A549 (cell line): Measurements from ENCODE around the gene PSMD8.

Experiments
- CHD4 ChIP-seq: fragments of 200-600 bp; sonication (generic); IDR thresholded peaks from 2 replicates; pipeline ENCODE4 v1.6.1; 2016; ENCODE audit warnings: antibody characterized with exemption, mild to moderate bottlenecking, borderline replicate concordance
- EP300 ChIP-seq, 2 experiments: fragments of >200 bp; sonication (Bioruptor Twin); formaldehyde crosslinking; IDR thresholded peaks; 2 replicates in 1 of 2; 3 replicates in 1 of 2; pipeline ENCODE4 v1.6.1; 2016 to 2017
- FOSB ChIP-seq: fragments of 250-450 bp; sonication (Bioruptor Pico); IDR thresholded peaks from 2 replicates; pipeline ENCODE4 v1.5.0; 2020; ENCODE audit warnings: mild to moderate bottlenecking, moderate library complexity
- RAD21 ChIP-seq, 2 experiments: fragments of >200 bp in 1 of 2; sonication (Bioruptor Twin) in 1 of 2; formaldehyde crosslinking in 1 of 2; IDR thresholded peaks in 1 of 2; conservative IDR thresholded peaks in 1 of 2; 2 replicates in 1 of 2; 3 replicates in 1 of 2; pipeline ENCODE4 v1.6.1; 2012 to 2018; ENCODE audit warnings: inconsistent platforms in 1 of 2
- SMC3 ChIP-seq: fragments of >200 bp; sonication (Bioruptor Twin); formaldehyde crosslinking; IDR thresholded peaks from 3 replicates; pipeline ENCODE4 v1.6.1; 2018; ENCODE audit warnings: inconsistent platforms
- TF ChIP-seq, protein P1 (sequence below): fragments of >200 bp; sonication (Bioruptor Twin); formaldehyde crosslinking; IDR thresholded peaks from 3 replicates; pipeline ENCODE4 v1.5.1; 2016

DNA sequence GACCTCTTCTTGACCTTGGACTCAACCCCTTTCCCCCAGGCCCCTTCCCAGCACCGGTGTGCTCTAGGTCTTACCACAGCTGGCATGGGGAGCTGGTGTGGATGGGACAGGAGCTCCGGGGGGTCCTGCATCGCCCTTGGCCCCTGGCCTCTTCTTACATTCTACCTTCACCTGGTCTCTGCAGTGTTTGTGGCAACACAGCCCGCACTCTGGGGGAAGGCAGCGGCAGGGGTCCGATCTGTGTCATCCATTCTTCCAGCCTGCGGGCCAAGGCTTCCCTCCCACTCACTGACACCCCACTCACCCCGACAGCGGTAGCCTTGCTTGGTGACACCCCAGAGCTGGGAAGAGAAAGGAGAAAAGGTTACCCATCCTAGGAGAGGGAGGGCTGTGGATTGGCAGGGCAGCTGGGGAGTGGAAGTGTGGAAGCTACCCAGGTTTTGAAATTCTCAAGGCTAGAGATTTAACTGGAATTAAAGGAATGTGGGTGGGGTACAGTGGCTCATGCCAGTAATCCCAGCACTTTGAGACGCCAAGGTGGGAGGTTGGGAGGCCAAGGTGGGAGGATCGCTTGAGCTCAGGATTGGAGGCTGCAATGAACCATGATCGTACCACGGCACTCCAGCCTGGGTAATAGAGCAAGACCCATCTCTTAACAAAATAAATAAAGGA lies 36.8 kb downstream of the PSMD8 start:
- TF ChIP-seq, protein P1, sequence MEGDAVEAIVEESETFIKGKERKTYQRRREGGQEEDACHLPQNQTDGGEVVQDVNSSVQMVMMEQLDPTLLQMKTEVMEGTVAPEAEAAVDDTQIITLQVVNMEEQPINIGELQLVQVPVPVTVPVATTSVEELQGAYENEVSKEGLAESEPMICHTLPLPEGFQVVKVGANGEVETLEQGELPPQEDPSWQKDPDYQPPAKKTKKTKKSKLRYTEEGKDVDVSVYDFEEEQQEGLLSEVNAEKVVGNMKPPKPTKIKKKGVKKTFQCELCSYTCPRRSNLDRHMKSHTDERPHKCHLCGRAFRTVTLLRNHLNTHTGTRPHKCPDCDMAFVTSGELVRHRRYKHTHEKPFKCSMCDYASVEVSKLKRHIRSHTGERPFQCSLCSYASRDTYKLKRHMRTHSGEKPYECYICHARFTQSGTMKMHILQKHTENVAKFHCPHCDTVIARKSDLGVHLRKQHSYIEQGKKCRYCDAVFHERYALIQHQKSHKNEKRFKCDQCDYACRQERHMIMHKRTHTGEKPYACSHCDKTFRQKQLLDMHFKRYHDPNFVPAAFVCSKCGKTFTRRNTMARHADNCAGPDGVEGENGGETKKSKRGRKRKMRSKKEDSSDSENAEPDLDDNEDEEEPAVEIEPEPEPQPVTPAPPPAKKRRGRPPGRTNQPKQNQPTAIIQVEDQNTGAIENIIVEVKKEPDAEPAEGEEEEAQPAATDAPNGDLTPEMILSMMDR = no peak
- TF ChIP-seq EP300 (IDR thresholded peaks at IDR 0.05) (no peak), CHD4 (no peak), RAD21 (conservative IDR thresholded peaks at IDR 0.05 in 1 of 2, IDR thresholded peaks at IDR 0.05 in 1 of 2) (no peak), FOSB (CRISPR knock-in tag) (no peak), SMC3 (no peak)
